Fibroblast of skin of left quadriceps (primary cell): ENCODE results near the gene IL16.

ENCODE experiments used
- DNase-seq, 2 experiments: peaks; one replicate each; pipeline ENCODE4 v3.0.0-alpha.2; 2013; ENCODE audit warnings: low read depth in 2 of 2

IL16 gene

GRCh38 chr15:81275711-81276392, 79.2 kb downstream of the IL16 start:
- peak; percentile 38 to 42 for DNase-seq

- DNase-seq, result no peak
Observed at GRCh38 chr15:81276967-81277366, 80.3 kb downstream of the IL16 start.

GRCh38 chr15:81277851-81278250, 81.2 kb downstream of the IL16 start:
- no peak for DNase-seq

- DNase-seq, result no peak
Observed at GRCh38 chr15:81278306-81279029, 81.8 kb downstream of the IL16 start.

GRCh38 chr15:81279621-81280485, 83.2 kb downstream of the IL16 start:
- DNase-seq, result no peak

GRCh38 chr15:81280696-81281455, 84.2 kb downstream of the IL16 start:
- DNase-seq, result no peak

GRCh38 chr15:81281456-81281735, 84.7 kb downstream of the IL16 start:
- DNase-seq, result no peak

- DNase-seq, result no peak
Observed at GRCh38 chr15:81281766-81282605, 85.3 kb downstream of the IL16 start.

GRCh38 chr15:81282606-81282895, 85.9 kb downstream of the IL16 start:
- DNase-seq, result no peak

GRCh38 chr15:81282911-81283310, 86.2 kb downstream of the IL16 start:
- no peak for DNase-seq

- no peak for DNase-seq
Observed at GRCh38 chr15:81284256-81285031, 87.8 kb downstream of the IL16 start.

- DNase-seq, result no peak
Observed at GRCh38 chr15:81285461-81285860, 88.8 kb downstream of the IL16 start.

- no peak for DNase-seq
Observed at GRCh38 chr15:81286621-81287121, 90.0 kb downstream of the IL16 start.

GRCh38 chr15:81288040-81288439, 91.4 kb downstream of the IL16 start:
- no peak for DNase-seq

- DNase-seq, result no peak
Observed at GRCh38 chr15:81288616-81289015, 91.9 kb downstream of the IL16 start.

- no peak for DNase-seq
Observed at GRCh38 chr15:81289910-81290309, 93.2 kb downstream of the IL16 start.

- DNase-seq, result no peak
Observed at GRCh38 chr15:81291916-81292522, 95.3 kb downstream of the IL16 start.

- no peak for DNase-seq
Observed at GRCh38 chr15:81292523-81293001, 95.9 kb downstream of the IL16 start.

GRCh38 chr15:81293728-81294515, 97.2 kb downstream of the IL16 start:
- no peak for DNase-seq
